Measurements from ENCODE around the gene PLAAT1. TPM values are rescaled to one million over a fixed set of nuclear protein-coding genes. Genes with fewer than 3 reads are reported as not detected.
A peak's percentile ranks its signal among the peaks of the same experiment; 100 is the strongest.

PLAAT1 gene
- polyA plus RNA-seq (ENCODE audit: insufficient read length), result 3.6 TPM
- long read RNA-seq, donor 1, partial matches to known transcripts, result 0 of 3 reads
- long read RNA-seq, donor 1, other reads (novel, unspliced or antisense), result 0 of 3 reads
- long read RNA-seq, donor 2, partial matches to known transcripts, result 0 of 1 reads
- long read RNA-seq, donor 2, other reads (novel, unspliced or antisense), result 0 of 1 reads
- long read RNA-seq, donor 3, result 0 reads
- long read RNA-seq, donor 4, partial matches to known transcripts, result 0 of 1 reads
- long read RNA-seq, donor 4, other reads (novel, unspliced or antisense), result 0 of 1 reads
- long read RNA-seq, donor 5, partial matches to known transcripts, result 0 of 3 reads
- long read RNA-seq, donor 5, other reads (novel, unspliced or antisense), result 0 of 3 reads
- long read RNA-seq, donor 6, result 0 reads
- long read RNA-seq, donor 7, partial matches to known transcripts, result 0 of 3 reads
- long read RNA-seq, donor 7, other reads (novel, unspliced or antisense), result 0 of 3 reads
- long read RNA-seq, donor 8, result 0 reads

DNA sequence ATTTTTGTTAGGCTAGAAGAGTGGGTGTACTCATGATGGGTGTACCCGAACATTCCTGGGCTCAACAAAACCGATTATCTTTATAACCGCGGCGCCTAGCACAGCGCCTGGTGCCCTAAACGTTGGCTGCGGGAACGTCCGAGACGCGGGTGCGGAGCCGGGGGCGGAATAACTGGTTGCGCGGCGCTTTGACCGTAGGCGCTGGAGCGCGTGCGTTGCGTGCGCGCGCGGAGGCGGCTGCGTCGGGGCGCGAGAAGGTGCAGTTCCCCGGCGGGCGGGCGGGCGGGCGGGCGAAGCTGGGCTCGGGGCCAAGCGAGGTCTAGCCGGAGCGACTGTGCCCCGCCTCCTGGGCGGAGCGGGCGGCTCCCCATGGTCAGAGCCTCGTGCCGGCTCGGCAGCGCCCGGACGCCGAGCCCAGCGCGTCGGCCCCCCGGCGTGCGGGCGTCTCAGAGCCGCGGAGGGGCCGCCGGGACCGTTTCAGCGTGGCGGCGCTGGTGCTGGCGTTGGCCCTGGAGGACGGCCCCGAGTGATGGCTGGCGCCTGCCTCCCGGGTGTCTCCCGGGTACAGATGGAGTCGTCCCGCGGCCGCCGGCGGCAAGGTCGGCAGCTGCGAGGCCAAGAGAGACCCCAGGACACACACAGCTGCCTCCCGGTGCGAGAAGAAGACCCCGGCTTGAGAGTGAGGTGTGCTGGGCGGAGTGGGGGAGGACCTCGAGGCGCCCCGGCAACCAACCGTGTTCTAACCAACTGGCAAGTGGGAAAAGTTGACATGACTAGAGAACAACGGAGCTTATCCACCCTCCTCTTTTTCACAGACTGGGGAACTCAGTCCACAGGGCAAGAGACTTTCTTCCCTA lies at the start of gene PLAAT1:
Gene PLAAT1 (plus strand): TSS at position 373 of the 857 bp plus-strand sequence. CDS start 14,429 bp downstream, outside the sequence.
- DNase-seq, result peak; percentile 63

DNA sequence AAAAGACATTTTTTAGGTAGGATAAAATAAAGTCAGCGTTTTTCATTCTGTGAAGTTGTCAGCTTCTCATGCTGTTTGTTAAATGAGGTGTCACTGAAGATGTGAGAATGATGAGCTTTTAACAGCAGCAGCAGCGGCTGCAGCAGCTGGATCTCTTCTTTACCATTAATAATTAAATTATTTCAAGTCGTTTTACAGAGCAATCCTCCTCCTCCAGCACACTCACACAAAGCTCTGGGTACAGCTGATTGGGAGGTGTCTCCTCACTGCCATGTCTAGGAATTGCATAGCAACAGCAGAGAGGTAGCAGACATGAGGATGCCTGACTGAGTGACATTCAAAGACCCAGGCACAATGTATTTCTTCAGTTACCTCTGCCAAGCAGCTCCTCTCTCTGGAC lies 46.7 kb upstream of the PLAAT1 start:
- DNase-seq, result no peak

DNA sequence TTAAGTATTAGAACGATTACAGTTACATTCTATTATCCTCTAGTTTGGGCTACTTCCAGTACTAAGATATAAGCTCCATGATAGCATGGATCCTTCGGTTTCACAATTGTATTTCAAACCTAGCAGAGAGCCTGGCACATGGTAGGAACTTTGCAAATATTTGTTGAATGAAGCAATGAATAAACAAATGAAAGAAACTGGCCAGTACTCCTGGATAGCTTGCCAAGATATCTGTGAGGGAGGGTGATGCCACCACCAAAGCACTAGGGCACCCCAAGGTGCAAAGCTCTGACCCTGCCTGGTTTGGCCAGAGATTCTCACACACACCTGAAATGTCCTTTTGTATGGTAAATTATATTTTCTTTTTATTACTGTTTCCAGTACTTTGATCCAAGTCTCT lies 44.3 kb upstream of the PLAAT1 start:
- no peak for DNase-seq

DNA sequence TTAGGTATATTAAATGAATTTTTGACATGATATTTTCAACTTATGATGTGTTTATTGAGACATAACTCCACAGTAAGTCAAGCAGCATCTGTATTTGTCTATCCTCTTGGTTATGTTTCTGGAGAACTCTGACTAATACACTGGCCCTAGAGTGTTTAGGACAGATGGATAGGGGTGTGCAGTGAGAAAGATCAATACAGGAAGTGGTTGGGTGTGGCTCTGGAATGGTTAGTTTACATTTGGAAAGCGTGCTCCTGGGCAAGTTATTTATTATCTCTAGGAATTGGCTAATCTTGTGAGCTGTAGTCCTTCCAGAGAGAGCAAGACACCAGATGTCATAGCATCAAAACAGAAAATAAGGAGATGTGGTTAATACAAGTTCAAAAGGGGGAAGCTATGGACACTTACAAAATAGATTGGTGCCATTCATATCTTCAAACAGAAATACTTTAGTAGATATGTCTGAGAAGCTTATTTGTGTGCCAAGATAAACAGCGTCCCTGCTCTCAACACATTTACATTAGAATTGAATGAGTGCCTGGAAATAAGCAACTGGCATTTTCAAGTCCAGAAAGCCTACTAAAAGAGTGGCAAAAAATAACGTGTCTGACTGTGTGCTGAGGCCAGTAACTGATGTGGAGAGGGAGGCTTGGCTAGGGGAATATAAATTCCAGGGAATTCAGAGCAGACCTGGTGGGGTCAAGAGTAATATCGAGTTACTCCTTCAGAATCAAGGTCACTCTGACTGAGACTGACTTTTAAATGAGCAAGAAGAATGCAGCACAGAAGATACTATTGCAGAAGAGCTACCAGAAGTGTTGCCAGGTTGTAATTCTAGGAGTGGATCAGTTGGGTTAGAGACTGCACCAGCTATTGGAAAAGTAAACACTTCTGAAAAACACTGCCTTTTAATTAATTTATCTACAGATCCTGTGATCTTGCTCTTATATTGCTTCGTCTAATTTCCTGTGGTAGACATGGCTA lies 33.4 kb upstream of the PLAAT1 start:
- DNase-seq, result no peak

DNA sequence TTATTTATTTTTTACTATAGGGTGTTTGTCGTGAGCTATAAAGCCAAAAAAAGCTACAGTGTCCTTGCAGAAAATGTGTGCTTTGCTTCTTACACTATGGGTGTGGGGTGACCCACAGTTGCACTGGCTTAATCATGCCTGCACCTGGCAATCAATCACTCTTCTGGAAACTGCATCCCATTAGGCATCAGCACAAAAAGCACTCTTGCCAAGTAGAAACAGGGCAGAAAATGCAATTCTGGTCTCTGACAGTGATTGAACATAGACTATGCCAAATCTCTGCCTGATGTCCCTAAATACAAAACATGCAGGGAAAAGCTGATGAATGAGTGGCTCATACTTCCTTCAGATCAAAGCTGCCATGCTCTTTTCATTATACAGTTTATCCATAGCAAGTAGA lies 30.4 kb upstream of the PLAAT1 start:
- no peak for DNase-seq

DNA sequence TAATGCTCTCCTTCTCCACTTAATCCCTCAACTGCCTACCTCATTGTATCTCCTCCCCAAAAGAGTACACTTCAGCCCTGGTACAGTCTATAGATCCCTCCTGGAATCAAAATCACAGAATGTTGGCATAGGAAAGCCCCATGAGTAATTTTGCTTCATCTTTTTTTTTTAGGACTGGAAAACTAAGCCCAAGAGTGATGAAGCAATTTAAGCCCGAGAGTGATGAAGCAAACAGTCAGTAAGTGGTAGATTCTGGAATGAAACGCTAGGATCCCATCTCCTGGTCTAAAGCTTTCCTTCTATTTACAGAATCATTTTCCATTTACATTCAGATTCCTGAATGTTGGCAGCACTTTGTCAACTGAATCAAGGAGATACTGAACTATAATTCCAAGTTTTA lies 29.8 kb upstream of the PLAAT1 start:
- DNase-seq, result no peak

DNA sequence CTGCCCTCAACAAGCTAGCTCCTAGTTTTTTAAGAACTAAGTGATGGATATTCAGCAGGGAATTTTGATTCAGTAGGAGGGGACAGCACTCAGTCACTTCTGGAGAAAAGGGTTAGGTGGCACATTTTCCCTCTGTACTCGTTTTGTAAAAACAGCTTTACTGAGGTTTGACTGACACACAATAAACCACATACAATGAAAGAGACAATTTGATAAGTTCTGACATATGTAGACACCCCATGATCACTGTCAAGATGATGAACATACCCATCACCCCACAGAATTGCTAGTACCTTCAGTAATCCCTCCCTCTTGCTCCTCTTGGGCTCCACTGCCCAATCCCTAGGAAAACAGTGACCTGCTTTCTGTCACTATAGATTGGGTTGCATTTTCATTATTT lies 29.0 kb upstream of the PLAAT1 start:
- no peak for DNase-seq

DNA sequence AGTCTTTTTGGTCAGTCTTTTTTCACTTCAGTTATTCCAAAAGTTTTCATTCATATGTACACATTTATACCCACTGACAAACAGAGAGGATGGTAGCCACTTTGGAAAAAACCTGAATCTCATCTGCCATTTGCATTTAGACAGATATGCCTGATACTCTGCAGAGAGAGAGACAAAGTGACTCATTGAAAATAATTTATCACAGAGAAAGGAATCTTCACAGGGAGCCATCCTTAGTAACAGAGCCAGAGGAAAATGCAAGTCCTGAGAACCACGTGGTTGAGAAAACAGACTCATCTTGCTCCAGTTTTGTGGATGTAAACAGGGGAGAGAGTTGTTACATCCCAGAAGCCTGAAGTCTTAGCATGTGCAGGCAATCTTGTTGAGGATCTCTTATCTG lies 28.2 kb upstream of the PLAAT1 start:
- DNase-seq, result no peak

DNA sequence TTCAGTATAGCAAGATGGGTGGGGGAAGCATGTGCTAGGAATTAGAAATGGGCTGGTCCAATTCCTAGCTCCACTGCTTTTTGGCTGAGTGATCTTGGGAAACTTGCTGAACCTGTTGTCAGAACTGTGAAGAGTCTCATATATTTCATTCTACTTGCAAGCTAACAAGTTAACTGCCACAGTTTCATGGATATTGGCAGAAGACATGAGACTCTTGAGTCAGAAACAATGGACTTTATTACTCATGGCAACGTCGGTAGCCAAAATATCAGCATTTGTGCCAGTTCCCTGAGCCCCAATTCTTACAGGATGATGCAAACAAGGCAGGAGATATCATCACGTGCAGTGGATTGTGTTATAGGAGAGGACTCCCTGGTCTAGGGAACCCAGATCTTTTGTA lies 26.6 kb upstream of the PLAAT1 start:
- no peak for DNase-seq

DNA sequence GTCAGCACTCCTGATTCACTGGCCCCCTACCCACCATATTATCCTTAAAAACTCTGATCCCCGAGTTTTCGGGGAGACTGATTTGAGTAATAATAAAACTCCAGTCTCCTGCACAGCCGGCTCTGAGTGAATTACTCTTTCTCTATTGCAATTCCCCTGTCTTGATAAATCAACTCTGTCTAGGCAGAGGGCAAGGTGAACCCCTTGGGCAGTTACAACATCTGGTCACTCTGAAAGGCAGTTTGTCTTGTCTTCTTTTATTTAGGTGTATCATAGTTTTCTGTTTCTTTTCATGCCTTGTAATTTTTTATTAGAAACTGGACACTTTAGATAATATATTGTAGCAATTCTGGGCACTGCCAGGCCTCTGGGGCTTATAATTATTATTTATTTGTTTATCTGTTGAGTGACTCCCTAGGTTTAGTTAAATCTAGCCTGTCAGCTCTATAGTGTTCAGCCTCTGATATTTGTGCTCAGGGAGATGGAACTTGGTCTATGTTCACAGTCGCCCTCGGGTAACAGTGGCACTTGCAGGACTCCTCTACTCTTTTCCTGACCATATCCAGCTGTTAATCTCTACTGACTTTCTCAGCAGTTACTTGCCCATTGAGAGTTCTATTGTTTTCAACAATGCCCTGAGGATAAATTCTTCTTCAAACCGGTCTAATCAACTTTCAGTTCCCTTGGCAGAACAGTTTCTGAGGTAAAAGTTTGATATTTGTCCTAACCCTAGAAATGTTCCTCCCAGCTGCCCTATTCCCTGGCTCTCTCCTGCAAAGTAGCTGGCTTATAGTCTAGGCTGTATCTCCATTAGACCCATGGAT lies 15.5 kb upstream of the PLAAT1 start:
- no peak for DNase-seq

DNA sequence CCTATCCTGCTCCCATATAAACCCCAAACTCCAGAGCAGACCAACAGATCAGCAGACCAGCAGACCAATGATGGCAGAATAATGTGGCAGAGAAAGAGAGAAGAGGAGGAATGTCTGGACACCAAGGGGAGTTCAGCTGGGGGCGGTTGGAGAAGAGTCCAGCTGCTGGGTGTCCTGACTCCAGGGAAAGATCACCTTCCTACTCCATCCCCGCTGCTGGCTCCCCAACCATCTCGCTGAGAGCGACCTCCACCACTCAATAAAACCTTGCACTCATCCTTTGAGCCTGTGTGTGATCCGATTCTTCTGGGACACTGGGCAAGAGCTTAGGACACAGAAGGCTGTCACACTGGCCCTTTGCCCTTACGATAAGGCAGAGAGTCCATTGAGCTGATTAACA lies 12.8 kb upstream of the PLAAT1 start:
- DNase-seq, result no peak

DNA sequence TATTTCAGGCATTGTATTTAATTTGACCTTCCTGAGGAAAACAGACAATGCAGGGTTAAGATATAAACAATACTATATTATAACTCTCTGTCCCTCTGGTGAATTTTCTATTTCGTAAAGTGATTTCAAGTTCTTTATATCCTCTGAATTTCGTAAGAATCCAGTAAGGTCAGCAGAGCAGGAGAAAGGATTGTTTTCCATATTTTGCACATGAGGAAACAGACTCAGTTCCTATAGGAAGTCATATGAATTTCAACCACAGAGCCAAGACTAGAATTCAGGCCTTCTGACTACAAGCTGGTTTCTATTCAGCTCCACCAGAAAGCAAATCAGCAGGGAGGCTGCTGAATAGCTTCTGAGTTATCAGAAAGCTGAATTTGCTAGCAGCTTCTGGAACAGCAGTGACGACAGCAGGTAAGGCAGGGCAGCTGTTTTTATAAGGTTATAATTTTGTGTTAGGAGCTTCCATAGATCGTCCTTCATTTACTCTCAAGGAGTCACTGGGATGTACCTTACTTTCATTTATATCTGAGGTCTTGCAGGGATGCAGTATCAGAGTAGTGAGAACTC lies 11.1 kb upstream of the PLAAT1 start:
- DNase-seq, result no peak

DNA sequence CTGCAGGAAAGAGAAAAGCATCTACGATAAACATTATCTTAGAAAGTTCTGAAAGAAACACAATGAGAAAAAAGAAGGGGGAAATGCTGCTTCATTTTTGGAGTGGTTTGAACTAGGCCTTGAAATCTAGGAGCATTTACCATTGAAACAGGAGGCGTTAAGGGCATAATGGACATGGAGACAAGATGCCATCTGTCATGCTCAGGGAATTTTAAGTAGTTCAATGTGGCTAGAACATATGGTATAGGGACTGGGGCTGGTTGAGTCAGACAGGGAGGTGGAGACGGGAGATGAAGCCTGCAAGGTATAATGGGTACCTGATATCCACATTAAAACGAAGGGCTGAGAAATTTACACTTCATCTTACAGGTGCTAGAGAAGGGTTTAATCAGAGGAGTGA lies 10.4 kb upstream of the PLAAT1 start:
- no peak for DNase-seq

DNA sequence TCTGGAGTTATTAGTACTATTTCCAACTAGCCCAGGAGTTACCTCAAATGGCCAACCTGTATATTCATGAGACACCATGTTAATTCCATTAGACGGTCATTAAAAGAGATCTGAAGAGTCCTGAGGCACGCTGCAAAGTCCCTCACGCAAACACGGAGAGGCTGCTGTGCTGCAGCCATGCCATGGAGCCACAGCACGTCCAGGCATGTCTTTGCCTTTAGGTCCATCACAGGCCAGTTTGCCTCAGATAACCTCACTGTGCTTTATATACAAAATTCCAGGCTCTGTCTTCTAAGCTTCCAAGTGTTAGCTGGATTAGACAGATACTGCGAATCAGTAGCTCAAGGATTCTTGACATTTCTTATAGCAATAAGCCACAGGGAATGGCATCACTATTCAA lies 9.8 kb upstream of the PLAAT1 start:
- no peak for DNase-seq

DNA sequence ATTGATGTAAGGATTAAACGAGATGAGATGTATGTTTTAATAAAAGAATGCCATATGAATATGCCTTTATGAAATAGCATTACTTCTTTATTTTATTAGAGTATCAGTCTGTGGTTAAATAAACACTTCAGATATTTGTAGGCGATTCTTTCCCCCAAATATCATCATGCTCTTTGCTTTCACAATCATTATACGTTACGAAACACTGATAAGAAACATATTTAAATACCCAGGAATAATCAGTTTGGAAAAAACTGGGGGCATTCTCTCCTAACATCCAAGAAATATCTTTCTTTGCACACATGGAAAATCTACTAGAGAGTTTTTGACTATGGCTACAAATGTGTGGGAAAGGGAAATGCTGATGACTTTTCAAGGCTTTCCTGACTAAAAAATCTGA lies 4.4 kb upstream of the PLAAT1 start:
- no peak for DNase-seq

DNA sequence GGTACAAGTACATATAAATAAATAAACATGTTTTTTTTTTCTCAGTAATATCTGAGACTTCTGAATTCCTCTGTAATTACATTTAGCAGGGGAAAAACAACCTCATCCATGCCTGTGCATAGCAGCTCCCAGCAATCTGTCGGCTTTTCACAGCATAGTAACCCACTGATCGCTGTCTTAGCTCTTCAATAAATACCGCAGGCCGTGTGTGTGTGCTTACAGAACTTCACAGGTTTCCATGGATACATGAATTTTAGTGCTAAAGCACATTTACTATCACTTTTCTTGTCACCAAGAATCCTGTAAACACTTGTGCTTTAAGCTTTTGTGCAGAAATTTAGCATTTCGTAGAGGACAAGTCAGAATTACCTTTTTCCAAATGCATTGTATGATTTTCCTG lies 4.0 kb upstream of the PLAAT1 start:
- DNase-seq, result no peak

DNA sequence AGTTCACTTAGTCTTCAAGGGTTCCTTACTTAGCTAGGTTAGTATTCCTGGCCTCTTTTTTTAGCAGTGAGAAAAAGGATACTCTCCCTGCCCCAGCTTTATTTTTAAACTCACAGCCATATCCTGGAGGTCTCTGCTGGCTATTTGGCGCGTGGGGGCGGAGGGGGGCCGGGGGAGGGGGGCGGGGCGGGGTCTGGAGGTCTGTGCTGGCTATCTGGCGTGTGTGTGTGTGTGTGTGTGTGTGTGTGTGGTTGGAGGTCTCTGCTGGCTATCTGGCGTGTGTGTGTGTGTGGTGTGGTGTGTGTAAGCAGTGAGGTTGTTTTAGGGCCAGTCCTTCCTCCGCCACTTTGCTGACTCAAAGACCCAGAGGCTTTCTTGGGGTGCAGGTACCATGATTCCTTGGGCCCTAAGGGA lies 579 bp upstream of the PLAAT1 start:
- no peak for DNase-seq

DNA sequence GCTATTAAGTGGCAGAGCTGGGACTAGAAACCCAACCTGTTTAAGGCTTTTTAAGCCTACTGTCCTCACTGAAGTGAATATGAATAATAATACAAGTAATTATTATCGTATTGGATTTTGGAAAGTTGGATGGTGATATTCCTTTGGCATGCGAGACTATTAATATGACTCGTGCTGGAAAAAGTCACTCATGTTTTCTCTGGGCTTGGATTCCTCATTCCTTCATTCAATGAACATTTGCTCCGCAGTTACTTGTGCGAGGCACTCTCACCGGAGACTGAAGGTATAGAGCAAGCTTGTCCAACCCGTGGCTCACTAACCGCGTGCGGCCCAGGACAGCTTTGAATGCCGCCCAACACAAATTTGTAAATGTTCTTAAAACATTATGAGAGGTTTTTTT lies 694 bp downstream of the PLAAT1 start:
- DNase-seq, result no peak

DNA sequence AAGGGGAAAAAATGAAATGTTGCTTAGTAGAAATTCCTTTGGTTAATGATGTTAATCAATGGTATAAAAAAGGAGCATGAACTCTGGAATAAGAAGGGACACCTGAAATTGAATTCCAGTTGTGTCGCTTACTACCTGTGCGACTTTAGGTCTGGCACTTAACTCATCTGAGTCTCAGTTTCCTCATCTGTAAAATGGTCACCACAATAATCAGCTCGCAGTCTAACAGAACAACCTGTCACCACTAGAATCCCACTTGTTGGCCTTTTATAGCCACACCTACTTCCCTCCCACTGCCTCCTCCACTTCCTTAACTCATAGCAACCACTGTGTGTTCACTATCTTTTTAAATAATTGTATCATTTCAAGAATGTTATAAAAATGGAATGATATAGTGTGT lies 2.5 kb downstream of the PLAAT1 start:
- DNase-seq, result no peak

DNA sequence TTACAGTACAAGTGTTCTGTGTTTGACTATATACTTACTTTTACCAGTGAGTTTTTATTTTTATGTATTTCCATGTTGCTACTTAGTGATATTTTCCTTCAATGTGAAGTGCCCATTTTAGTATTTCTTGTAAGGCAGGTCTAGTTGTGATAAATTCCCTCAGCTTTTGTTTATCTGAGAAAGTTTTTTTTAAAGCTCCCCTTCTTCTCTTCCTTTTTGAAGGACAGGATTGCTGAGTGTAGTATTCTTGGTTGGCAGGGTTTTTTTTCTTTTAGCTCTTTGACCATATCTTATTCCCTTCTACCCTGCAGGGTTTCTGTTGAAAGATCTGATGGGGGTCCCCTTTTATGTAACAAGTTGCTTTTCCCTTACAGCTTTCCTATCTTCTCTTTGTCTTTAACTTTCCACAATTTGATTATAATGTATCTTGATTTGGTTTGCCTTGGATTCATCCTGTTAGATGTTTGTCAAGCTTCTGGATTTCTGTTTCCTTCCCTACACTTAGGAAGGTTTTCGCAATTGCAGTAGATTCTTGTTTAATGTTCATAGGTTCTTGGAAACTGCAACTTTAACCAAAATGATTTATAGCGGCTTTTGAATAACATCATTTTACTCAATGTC lies 7.9 kb downstream of the PLAAT1 start:
- no peak for DNase-seq
